GM08714 (cell line): ENCODE measurements around the gene JMJD4.

Experiments
- H3K4me3 ChIP-seq: fragments of 200-500 bp; sonication (Bioruptor generic); 2 replicates; pipeline ENCODE4 v1.5.1; 2014; ENCODE audit warnings: mild to moderate bottlenecking, low read length, inconsistent platforms
- ZNF274 ChIP-seq: IDR thresholded peaks from 2 replicates; pipeline ENCODE4 v1.6.1; 2012; ENCODE audit warnings: mild to moderate bottlenecking, low read depth, low read length

Gene JMJD4

DNA sequence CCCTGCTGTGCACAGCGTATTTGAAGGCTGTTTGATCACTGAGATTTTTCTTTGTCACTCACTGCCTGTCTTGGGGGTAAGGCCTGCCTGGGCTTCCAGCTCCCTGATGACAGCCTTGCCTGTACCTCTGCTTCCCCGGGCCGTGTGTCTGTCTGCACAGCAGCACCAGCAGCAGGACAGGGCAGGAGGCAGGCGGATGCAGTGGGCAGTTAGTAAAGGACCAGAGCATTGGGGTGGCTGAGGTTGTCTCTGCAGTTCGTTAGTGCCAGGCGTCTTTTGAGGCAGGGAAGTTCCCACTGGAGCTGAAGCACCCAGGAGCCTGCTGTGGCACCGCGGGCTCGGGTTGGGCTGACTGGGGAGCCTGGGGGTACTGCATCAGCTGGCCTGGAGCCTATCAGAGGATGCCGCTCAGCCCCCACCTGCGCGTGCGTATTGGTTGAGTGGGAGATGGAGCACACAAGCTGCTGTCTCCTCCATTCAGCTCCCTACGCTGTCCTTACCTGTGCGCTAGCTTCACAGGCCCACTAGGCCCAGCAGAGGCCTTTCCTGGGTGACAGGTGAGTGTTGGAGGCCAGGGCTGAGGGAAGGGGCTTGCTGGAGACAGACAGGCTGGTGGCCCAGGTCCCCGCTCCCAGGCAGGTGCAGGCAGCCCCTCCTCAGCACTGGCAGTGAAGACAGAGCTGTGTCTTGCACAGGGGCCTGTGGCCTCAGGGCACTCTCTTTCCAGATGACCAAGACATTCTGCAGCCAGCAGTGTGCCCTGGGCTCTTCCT, 28.3 kb upstream of the JMJD4 start:
- no peak for TF ChIP-seq ZNF274
- no peak overlapping the region for H3K4me3 ChIP-seq

GRCh38 chr1:227762231-227762911, 27.3 kb upstream of the JMJD4 start:
- no peak overlapping the region for H3K4me3 ChIP-seq
- no peak for TF ChIP-seq ZNF274

DNA sequence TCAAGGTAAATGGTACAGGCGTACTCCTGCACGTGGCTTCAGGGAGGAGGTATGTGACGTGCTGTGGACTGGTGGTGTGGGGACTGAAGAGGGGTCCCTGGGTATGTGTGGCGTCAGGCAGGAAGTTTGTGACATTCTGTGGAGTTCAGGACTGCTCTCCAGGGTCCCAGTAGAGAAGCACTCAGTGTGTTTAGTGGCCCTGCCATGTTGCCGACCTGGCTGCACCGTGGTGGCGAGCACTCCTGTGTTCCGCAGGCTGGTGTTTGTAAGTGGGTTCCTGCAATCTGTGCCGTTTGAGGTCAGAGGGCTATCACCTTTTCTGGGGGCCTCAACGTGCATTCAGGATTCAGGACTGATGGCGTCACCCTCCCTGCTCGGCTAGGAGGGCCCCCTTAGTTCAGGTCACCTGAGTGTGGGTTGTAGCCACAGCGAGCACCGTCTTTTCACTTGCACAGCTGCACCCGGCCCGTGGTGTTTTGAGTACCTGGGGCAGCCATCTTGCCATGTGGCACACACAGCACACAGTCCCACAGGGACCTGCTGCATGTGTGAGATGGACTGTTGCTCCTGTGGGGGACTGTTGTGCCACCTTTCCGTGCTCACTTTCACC, 26.6 kb upstream of the JMJD4 start:
- TF ChIP-seq ZNF274 = no peak
- H3K4me3 ChIP-seq = no peak overlapping the region

DNA sequence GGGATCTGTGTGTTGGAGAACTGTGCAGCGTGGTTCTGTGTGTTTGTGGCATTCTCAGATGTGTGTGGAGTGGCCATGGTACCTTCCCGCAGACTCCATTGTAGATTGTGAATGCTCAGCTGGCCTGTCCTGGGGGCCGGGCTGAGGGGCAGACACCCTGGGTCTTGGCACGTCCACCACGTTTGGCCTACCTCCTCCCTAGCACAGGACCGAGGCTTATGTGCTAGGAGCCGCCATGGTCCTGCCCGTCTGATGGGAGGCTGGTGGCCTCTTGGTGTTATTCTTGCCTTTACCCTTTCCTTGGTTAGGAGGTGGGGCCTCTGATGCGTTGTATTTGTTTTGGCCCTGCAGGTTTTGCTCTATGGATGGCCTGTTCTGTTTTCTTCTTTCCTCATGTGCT, 25.3 kb upstream of the JMJD4 start:
- TF ChIP-seq ZNF274 = no peak

DNA sequence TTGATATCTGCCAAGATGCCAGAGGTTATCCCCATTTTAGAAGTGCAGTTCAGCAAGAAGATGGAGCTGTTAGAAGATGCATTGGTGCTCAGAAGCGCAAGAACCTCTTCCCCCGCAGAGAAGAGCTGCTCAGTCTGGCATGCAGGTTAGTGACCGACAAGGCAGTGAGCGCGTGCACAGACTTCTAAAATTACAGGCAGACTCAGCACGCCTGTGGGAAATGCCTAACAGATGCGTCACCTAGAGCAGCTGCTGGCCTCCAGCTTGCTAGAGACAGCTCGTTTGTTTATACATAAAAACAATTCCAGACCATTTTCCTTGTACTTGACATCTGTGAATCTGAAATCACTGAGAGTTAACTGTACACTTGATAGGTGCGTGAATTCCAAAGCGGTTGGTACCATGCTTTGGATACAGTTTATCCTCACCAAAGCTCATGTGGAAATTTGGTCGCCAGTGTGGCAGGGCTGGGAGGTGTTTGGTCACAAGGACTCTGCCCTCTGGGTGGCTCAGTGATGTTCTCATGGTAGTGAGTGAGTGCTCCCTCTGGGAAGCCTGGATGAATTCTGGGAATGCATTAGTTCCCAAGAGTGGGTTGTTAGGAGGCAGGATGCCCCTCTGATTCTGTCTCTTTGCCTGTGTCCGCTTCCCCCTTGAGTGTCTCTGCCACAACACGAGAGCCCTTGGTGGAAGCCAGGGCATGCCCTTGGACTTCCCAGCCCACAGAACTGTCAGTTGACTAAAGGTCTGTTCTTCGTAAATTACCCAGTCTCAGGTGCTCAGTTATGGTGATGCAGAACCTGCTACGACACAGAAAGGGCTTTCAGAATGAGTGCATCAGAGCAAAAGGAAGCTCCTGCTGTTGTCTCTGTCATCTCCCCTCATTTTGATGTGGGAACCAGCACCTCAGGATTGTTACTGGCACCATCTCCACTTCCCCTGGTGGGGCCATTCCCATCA, 24.5 kb upstream of the JMJD4 start:
- TF ChIP-seq ZNF274 = no peak
- no peak overlapping the region for H3K4me3 ChIP-seq

More for the DNA sequence above, 25.3 kb upstream of the JMJD4 start:
- H3K4me3 ChIP-seq = no peak overlapping the region

GRCh38 chr1:227758366-227758765, 23.3 kb upstream of the JMJD4 start:
- H3K4me3 ChIP-seq = no peak overlapping the region
- no peak for TF ChIP-seq ZNF274

DNA sequence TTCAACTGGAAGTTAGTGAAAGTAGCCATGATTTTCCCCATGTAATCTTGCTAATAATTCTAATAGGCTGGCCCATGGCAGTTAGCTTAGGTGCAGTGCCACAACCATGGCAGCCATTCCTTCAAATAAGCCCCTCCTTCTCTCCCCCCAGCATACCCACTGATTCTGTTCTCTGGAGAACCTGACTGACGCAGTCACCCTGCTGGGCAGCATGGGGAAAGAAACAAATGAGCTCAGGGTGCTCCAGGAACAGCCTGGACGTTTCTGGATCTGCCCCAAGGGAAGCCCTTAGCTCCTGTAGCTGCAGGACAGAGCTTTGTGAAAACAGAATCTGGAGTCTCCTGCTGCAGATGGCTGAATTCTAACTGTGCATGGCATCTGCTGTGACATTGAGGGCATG, 22.7 kb upstream of the JMJD4 start:
- TF ChIP-seq ZNF274 = no peak
- no peak overlapping the region for H3K4me3 ChIP-seq

DNA sequence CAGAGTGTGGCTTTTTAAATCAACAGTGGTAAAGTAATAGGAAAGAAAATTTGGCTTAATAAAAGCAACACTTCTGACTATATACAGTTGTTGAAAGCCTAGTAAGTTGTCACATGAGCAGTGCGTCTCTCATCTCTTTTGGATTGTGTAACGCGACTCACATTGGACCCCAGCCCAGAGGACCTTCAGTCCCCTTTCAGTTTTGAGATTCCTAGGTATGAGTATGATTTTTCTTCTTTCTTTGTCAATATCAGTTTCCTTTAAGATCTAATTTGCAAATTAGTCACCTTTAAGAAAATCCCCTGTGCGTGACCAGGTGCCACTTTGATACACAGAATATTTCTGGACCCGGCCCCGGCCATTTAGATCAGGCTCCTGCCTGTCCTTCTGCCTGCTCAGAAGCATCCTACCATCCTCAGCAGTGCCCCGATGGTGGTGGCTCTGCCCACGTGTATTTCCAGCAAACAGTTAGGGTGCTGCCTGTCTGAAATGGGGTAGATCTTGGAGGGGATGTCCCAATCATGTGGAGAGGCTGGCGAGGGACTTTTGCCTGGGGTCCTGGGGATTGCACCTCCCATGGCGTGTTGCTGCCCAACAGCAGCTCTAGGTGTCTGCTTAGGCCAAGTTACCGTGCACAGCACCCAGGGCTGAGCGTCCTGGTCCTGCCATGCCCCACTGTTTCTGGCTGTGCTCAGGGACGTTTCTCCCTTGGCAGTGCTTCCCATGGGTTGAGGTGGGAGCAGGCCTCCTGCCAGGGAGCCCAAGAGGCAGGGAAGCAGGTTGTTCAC, 21.3 kb upstream of the JMJD4 start:
- H3K4me3 ChIP-seq = no peak overlapping the region
- no peak for TF ChIP-seq ZNF274

DNA sequence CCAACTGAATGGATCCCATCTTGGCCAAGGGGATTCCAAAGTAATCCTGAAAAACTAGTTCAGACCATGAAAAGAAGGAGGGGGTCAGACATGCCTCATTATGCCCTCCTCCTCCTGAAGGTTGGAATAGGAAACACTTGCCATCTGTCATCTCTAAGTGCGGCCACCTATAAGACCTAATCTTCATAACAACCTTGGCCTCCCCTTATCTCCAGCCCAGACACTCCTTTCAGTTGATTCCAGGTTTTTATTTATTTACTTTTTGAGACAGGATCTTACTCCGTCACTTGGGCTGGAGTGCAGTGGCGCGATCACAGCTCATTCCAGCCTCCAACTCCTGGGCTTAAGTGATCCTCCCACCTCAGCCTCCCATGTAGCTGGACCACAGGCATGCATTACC, 19.9 kb upstream of the JMJD4 start:
- TF ChIP-seq ZNF274 = no peak
- H3K4me3 ChIP-seq = no peak overlapping the region

DNA sequence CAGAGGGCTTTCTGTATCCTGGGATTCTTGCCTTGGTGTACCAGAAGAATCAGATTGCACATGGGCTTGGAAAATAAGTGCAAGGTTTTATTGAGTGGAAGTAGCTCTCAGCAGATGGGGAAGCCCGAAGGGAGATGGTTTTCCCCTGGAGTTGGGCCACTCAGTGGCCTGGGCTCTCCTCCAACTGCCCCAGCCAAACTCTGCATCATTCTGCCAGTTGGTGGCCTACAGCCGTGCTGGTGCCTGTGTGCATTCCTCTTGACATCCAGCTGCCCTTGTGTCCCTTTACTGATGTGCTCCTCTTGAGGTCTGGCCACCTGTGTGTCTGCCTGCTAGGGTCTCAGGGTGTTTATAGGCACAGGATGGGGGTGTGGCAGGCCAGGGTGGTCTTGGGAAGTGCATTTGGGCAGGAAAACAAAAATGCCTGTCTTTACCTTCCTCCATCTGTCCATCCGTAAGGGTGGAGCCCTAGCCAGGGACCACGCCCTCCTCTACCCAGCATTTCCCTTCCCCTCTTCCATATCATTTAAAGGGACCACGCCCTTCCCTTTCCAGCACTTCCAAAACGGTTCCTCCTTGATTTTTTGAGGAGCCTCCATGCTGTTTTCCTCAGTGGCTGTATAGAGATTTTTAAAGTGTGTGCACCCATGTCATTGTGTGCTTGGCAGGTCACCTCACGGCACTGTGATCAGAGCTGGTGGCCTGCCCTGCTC, 19.1 kb upstream of the JMJD4 start:
- no peak for TF ChIP-seq ZNF274
- H3K4me3 ChIP-seq = no peak overlapping the region

DNA sequence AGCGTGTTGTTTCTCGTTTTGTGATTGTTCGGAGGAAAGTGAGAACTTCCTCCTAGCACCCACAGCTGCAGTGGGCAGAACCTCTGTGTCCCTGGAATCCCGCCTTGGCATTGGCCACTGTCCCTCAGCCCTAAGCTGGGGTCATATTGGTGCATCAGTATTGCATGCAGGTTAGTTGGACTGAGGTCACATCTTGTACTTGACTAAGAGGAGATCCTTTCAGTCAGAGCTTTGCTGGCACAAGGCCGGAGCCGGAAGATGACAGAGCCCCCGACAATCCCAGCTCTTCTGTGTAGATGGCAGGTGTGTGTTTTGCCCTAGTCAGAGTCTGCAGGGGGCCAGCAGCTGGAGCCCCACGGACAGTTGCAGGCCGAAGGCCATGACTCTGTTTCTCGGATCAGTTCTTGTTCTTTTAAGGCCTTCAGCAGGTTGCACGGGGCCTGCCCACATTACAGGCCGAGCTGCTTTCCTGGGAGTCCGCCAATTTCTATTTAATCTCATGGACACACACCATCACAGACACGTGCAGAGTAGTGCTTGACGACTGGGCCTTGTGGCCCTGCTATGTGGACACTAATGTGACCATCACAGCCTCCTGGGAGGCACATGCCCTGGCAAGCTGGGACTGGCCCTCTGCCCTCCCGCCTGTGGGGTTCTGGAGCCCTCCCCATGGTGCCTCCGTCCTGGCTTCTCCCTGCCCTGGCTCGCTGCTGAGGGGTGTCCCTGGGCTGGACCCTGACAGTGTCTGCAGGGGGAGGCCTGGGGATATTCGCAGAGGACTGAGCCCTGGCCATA, 15.0 kb upstream of the JMJD4 start:
- no peak overlapping the region for H3K4me3 ChIP-seq
- no peak for TF ChIP-seq ZNF274

DNA sequence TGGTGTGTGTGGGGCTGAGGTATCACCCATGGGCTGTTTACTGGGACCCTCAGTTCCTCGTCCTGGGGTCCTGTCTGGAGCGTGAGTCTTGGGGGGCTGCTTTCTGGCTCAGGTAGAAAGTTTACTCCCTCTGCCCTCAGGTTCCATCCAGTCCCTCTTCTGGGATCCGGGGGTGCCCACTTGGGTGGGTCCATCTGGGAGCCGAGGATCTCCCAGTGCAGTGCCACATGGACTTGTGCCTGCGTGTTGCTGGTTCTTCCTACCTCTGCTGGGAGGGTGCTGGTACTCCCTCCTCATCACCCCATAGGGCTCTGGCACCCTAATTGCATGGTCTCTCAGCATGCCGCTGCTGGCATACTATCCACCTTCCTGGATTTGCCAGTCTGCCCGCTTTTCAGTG, 14.1 kb upstream of the JMJD4 start:
- H3K4me3 ChIP-seq = no peak overlapping the region
- TF ChIP-seq ZNF274 = no peak
